ENCODE measurements around the gene MAP3K2. TPM values are rescaled to one million over a fixed set of nuclear protein-coding genes. Genes with fewer than 3 reads are reported as not detected.
"Not testable (repeated sequence)": the region's sequence is repeated elsewhere in the genome, so short reads cannot be mapped to it uniquely, and the experiment has no call there.

The MAP3K2 gene
- total RNA-seq, 1 donor from 2014 or later: 37.9 TPM

GRCh38 chr2:127421871-127422558 lies 34.2 kb upstream of the MAP3K2 start:
- FAIRE-seq (no peak), DNase-seq (ENCODE audit: low spot score in 2 of 2) (no peak)

GRCh38 chr2:127421116-127421800 lies 33.5 kb upstream of the MAP3K2 start:
- FAIRE-seq: no peak

GRCh38 chr2:127420039-127420864 lies 32.5 kb upstream of the MAP3K2 start:
- DNase-seq (ENCODE audit: low spot score in 2 of 2) (no peak), FAIRE-seq (no peak)

More at GRCh38 chr2:127421116-127421800, 33.5 kb upstream of the MAP3K2 start:
- no peak for DNase-seq (ENCODE audit: low spot score in 2 of 2)

- FAIRE-seq (no peak), DNase-seq (ENCODE audit: low spot score in 2 of 2) (no peak)
Observed at GRCh38 chr2:127419448-127420038, 31.8 kb upstream of the MAP3K2 start.

DNA sequence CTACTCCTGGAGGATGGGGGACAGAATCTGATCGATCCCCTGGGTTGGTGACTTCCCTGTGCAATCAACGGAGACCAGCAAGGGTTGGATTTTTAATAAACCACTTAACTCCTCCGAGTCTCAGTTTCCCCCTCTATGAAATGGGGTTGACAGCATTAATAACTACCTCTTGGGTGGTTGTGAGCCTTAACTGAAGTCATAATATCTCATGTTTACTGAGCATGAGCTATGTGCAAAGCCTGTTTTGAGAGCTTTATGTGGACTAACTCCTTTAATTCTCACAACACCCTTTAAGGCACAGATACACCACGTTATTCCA lies 31.3 kb upstream of the MAP3K2 start:
- DNase-seq (ENCODE audit: low spot score in 2 of 2) (no peak), FAIRE-seq (no peak)

DNA sequence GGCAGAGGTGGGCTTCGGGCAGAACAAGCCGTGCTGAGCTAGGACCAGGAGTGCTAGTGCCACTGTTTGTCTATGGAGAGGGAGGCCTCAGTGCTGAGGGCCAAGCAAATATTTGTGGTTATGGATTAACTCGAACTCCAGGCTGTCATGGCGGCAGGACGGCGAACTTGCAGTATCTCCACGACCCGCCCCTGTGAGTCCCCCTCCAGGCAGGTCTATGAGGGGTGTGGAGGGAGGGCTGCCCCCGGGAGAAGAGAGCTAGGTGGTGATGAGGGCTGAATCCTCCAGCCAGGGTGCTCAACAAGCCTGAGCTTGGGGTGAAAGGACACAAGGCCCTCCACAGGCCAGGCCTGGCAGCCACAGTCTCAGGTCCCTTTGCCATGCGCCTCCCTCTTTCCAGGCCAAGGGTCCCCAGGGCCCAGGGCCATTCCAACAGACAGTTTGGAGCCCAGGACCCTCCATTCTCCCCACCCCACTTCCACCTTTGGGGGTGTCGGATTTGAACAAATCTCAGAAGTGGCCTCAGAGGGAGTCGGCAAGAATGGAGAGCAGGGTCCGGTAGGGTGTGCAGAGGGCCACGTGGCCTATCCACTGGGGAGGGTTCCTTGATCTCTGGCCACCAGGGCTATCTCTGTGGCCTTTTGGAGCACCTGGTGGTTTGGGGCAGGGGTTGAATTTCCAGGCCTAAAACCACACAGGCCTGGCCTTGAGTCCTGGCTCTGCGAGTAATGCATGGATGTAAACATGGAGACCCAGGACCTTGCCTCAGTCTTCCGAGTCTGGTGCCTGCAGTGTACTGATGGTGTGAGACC lies 30.7 kb upstream of the MAP3K2 start, which contains the start of gene PROC:
PROC (plus strand) TSS at position 128 of the 812 bp plus-strand sequence. CDS start 1,516 bp downstream, outside the sequence.
- no peak for FAIRE-seq
- DNase-seq (ENCODE audit: low spot score in 2 of 2): no peak

DNA sequence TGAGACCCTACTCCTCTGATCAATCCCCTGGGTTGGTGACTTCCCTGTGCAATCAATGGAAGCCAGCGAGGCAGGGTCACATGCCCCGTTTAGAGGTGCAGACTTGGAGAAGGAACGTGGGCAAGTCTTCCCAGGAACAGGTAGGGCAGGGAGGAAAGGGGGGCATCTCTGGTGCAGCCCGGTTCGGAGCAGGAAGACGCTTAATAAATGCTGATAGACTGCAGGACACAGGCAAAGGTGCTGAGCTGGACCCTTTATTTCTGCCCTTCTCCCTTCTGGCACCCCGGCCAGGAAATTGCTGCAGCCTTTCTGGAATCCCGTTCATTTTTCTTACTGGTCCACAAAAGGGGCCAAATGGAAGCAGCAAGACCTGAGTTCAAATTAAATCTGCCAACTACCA lies 29.6 kb upstream of the MAP3K2 start:
- DNase-seq (ENCODE audit: low spot score in 2 of 2): no peak
- FAIRE-seq: no peak

DNA sequence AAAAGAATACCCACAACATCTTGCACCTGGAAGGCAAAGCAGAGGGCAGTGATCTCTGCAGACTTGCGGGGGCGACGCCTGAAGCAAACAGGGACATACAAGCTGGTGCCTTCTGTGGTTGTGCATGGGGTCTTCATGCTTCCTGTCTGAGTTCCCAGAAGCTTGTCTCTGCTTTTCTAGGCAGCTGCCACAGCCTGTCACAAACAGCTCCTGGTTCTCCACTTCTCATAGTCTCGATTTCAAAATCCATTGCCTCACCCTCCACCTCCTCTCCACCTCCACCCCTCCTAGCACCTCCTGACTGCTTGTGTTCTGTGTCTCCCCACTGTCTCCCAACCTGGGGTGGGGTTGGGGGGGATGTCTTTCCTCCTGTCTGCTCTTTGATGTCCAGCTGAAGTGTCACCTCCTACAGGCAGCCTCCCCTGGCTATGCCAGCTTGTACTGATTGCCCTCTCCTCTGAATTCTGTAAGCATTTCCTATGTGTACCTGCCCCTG lies 28.8 kb upstream of the MAP3K2 start:
- DNase-seq (ENCODE audit: low spot score in 2 of 2): no peak

GRCh38 chr2:127415593-127416505 lies 28.1 kb upstream of the MAP3K2 start:
- DNase-seq (ENCODE audit: low spot score in 2 of 2) (peak in 1 of 2 donors; percentile 63), FAIRE-seq (no peak)

More for the DNA sequence above, 28.8 kb upstream of the MAP3K2 start:
- FAIRE-seq: no peak

DNA sequence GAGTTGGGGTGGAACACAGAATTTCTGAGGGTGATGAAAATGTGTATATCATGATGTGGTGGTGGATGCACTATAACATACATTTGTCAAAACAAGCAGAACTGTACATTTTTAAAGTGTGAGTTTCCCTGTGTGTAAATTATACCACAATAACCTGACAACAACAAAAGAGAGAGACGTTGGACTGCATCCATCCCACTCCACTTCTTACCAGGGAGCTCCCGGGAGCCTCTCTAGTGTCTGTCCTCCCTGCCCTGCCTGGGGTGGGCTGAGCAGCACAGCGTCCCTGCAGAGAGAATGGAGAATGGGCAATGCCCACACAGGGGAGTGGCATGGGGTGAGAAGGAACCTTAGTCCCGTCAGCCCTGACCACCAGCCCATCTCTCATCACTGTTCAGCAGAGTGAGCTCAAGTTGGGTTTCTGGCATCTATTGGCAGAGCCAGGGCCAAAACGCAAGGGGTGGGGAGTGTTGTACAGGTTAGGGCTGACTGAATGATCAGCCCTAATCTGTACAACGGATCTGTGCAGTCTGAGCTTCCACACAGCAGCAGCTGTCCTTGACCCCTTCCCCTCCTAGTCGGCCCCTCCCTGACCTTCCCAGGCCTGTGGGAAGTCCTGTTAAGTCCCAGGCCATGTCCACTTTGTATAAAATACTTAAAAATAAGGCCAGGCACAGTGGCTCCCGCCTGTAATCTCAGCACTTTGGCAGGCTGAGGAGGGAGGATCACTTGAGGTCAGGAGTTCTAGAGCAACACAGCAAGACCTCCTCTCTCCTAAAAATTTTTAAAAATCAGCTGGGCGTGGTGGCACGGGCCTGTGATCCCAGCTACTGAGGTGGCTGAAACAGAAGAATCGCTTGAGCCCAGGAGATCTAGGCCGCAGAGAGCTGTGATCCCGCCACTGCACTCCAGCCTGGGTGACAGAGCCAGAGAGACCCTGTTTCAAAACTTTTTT lies 27.1 kb upstream of the MAP3K2 start:
- no peak for DNase-seq (ENCODE audit: low spot score in 2 of 2)
- no peak for FAIRE-seq

DNA sequence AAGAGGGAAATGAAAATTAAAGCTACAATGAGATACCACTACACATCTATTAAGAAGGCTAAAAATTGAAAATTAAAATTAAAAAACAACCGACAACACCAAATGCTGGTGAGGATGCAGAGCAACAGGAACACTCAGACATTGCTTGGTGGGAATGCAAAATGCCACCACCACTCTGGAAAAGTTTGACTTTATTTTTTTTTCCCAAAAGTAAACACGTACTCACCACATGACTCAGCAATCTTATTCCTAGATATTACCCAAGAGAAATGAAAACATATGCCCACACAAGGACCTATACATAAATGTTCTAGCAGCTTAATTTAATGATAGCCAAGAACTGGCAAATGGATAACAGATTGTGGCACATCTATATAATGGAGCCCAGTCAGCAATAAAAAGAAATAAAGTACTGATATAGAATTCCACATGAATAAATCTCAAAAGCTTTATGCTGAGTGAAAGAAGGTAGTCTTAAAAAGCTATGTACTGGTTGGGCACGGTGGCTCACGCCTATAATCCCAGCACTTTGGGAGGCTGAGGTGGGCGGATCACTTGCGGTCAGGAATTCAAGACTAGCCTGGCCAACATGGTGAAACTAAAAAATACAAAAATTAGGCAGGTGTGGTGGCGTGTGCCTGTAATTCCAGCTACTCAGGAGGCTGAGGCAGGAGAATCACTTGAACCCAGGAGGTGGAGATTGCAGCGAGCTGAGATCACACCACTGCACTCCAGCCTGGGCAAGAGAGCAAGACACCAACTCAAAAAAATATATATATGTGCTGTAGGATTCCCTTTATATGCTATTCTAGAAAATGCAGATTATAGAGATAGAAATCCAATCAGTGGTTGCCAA lies 26.2 kb upstream of the MAP3K2 start:
- FAIRE-seq: no peak
- no peak for DNase-seq (ENCODE audit: low spot score in 2 of 2)

- no peak for FAIRE-seq
Observed at GRCh38 chr2:127413200-127413599, 25.4 kb upstream of the MAP3K2 start.

GRCh38 chr2:127411653-127412369 lies 24.0 kb upstream of the MAP3K2 start:
- DNase-seq (ENCODE audit: low spot score in 2 of 2) (no peak), FAIRE-seq (no peak)

More at GRCh38 chr2:127413200-127413599, 25.4 kb upstream of the MAP3K2 start:
- DNase-seq (ENCODE audit: low spot score in 2 of 2): no peak

GRCh38 chr2:127410871-127411652 lies 23.3 kb upstream of the MAP3K2 start:
- no peak for DNase-seq (ENCODE audit: low spot score in 2 of 2)
- FAIRE-seq: no peak

DNA sequence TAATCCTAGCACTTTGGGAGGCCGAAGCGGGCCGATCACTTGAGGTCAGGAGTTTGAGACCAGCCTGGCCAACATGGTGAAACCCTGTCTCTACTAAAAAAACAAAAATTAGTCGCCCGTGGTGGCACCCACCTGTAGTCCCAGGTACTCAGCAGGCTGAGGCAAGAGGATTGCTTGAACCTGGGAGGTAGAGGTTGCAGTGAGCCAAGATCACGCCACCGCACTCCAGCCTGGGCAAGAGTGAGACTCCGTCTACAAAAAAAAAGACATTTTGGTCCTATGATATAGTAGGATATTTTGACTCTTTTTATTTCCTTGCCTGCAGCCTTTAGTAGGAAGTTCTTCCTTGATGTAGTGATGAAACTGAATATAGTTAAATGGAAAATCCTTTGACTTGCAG lies 21.9 kb upstream of the MAP3K2 start:
- not testable (repeated sequence) for FAIRE-seq; DNase-seq (ENCODE audit: low spot score in 2 of 2)

Measured in frontal cortex (tissue), 4 donors.